GM08714 (cell line): Measurements from ENCODE around the gene FADS1.

Experiments used
- H3K4me3 ChIP-seq: fragments of 200-500 bp; sonication (Bioruptor generic); 2 replicates; pipeline ENCODE4 v1.5.1; 2014; ENCODE audit warnings: mild to moderate bottlenecking, low read length, inconsistent platforms
- ZNF274 ChIP-seq: IDR thresholded peaks from 2 replicates; pipeline ENCODE4 v1.6.1; 2012; ENCODE audit warnings: mild to moderate bottlenecking, low read depth, low read length

The FADS1 gene

DNA sequence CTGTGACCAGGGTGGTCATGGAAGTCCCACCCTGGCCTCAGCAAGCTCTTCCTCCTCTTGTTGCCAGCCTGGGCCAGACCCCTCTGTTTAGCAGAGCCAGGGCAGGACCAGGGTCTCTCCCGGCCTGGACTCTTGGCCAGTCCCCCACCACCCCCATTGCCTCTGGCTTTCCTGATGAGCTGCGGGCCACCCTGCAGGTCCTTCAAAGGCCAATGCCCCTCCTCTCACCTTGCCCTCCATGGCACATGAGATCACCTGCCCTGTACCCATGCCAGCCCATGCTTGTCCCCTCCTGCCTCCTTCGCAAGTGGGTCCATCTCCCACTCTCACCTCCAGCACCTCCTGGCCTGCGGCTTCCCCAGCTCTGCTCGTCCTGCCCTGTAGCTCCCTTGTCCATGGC, 21.7 kb upstream of the FADS1 start:
- no peak for TF ChIP-seq ZNF274
- H3K4me3 ChIP-seq, result no peak overlapping the region

GRCh38 chr11:61837411-61838005, 20.7 kb upstream of the FADS1 start:
- TF ChIP-seq ZNF274, result no peak
- no peak overlapping the region for H3K4me3 ChIP-seq

DNA sequence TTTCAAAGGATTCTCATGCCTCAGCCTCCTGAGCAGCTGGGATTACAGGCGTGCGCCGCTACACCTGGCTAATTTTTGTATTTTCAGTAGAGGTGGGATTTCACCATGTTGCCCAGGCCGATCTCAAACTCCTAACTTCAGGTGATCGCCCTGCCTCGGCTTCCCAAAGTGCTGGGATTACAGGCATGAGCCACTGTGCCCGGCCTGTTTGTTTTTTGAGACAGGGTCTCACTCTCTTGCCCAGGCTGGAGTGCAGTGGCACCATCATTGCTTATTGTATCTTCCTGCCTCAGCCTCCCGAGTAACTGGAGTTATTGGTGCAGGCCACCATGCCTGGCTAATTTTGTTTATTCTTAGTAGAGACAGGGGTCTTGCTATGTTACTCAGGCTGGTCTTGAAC, 19.4 kb upstream of the FADS1 start:
- no peak for TF ChIP-seq ZNF274
- no peak overlapping the region for H3K4me3 ChIP-seq

DNA sequence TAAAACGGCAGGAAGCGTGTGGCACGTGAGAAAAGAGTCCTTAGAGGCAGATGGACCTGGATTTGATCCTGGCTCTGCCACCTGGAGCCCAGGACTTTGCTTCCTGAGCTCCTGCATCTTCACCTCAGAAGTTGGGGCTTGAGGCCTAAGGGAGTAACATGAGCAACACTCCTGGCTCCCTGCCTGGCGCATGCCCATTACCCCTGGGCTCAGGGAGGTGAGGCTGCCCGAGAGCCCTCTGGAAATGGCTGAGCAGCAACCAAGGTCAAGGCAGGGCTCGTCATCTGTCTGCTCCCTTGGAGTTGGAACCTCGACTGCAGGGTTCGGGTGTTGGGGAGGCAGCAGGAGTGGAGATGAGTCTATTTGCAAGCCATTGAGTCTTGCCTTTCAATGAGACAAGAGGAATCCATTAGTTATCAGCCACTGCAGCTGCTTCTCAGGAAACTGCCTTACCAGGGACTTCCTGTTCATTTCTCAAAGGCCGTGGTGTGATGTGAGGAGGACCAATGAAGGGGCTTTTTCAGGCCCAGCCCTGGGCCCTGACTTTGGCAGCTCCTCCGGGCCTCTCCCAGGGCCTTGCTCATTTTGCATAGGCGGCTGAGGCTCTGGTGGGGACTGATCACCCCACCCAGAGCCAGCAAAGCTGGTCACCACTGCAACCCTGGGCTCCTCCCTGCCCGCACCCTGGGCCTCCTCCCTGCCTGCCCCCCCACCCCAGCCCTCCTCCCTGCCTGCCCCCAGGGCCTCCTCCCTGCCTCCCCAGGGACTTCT, 17.7 kb upstream of the FADS1 start:
- TF ChIP-seq ZNF274, result no peak
- H3K4me3 ChIP-seq, result peak overlapping the region; percentile 12; the same call in 1 of the 2 replicates

DNA sequence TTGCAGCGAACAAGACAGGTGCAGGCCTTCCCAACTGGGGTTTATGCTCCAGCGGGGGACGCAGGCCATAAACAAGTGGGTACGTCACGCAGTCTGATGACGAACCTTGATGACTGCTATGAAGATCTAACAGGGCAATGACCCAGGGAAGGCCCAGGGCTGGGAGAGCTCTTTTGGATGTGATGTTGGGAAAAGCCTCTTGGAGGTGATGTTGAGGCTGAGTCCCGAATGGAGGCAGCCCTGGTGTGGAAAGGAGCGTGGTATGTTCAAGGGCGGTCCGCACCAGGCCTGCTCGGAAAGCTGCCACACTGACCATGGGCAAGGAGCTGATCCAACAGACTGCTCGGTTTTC, 17.1 kb upstream of the FADS1 start:
- TF ChIP-seq ZNF274, result no peak
- H3K4me3 ChIP-seq, result no peak overlapping the region; the same call in 1 of the 2 replicates

DNA sequence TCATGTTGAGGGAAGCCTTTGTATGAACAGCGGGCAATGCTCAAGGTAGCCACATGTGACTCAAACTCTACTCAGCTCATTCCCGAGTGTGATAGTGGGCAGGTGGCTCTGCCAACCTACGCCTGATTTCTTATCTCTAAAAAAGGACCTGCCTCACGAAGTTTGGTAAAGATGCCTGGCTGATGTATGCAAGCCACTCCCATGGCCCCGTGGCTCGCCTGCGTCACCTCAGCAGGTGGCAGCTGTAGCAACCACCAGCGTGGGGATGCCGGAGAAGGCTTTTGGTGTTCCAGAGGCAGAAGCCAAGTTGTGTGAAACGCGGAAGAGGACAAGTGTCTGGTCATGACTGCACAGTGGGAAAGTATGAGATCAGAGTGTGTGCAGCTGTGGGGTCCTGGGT, 16.7 kb upstream of the FADS1 start:
- H3K4me3 ChIP-seq, result no peak overlapping the region
- no peak for TF ChIP-seq ZNF274

GRCh38 chr11:61832754-61833153, 16.0 kb upstream of the FADS1 start:
- TF ChIP-seq ZNF274, result no peak
- no peak overlapping the region for H3K4me3 ChIP-seq

DNA sequence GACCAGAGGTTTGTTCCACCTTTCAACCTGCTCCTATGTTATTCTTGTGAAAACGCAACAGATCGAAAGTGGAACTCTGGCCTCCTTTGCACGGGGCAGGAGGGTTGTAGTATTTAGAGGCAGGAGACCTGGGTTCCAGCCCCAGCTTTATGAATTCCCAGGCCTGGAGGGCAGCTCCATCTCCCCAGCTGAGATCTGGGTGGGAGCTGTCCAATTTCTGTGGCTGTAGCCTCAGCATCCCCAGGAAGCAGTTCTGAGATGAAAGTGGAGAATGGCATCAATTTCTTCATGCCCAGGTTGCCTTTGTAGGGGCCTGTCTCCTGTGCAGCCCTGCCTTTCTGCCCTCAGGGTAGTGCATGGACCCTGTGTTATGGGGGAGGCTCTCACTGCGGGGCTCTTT, 15.4 kb upstream of the FADS1 start:
- H3K4me3 ChIP-seq, result no peak overlapping the region

DNA sequence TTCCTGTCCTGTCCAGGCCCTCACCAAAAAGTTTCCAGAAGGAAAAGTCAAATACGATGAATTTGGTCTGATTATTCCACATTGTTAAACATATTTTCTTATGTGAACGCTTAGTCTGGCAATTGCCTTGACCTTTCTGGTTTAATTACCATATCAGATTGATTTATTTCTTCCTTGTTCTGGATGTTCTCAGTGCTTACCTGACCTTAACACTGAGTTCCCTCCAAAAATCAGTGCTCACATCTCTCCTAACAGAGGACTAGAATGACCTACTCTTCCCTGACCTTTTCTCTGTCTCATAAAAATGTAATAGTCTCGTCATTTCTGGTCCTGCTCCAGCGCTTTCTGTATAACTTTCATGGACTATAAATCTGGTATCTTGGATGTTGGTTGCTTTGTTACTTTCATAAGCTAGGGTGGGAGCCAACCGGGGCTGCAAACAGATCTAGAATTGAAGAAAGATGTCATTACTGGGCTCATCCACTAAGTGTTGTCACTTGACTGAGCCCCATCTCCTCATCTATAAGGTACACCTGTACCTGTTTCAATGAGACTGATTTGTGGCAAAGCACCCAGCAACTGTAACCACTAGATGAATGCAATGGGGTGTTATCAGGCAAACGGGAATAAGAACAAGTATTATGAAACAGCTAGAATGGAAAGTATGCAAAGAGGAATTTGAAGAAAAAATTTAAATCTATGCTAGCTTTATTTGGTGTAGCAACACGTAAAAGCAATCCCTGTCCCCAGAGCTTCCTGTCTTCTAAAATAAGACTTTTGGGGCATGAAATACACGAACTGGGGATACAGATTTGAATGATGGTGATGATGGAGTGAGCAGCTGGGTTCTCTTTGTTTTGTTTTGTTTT, 13.7 kb upstream of the FADS1 start:
- H3K4me3 ChIP-seq, result peak overlapping the region; percentile 79

More for the DNA sequence above, 15.4 kb upstream of the FADS1 start:
- TF ChIP-seq ZNF274, result no peak

DNA sequence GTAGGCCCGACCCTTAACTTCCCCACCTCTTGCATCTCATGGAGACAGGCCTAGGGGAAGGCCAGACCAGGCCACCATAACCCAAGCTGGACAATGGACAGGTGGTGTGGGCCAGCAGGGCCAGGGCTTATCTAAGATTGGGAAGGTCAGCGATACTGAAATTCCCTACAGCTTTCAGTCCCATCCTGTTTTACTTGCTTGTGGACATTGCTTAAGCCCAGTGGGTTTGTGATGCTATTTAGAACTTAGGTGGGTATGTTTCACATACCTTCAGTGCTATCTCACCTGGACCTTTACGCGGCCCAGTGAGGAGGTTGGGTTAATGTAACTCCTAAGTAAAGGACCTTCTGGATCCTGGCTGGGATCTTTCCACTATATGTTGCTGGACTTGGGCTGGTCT, 13.0 kb upstream of the FADS1 start:
- no peak for TF ChIP-seq ZNF274
- H3K4me3 ChIP-seq, result peak overlapping the region; percentile 79

More for the DNA sequence above, 13.7 kb upstream of the FADS1 start:
- no peak for TF ChIP-seq ZNF274

DNA sequence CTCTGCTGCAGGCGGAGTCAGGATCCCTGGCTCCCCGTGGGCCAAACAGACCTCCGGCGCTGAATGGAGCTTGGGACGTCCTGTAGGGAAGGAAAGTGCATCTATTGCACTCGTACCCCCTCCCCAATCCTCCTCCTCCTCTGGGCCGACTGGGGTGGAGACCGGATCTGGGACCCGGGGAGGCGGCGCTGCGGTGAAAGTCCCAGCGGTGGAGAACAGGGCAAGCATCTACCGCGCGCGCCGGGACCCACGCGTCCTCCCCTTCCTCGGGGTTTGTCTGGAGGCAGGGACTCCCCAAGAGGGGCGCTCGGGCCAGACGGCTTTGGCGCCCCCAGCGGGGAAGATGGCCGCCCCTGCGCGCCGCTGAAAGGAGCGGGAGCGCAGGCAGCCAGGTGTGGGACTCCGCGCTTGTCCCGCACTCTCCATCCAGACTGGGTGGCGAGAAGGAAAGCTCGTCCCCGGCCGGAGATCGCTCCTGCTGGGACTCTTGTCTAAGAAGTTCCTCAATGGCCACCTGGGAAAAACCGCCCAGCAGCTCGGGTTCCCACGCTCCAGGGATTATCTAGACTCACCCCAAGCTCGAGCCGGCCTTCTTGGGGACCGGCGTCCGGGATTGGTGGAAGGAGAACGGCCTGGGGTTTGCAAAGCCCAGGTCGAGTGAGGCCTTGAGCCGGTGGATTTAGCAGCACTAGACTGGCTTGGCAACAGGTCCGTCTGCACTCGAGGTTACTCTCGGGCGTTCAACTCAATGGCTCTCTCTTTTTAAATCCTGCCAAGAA, 12.0 kb upstream of the FADS1 start:
- peak overlapping the region; percentile 79 for H3K4me3 ChIP-seq
- no peak for TF ChIP-seq ZNF274

DNA sequence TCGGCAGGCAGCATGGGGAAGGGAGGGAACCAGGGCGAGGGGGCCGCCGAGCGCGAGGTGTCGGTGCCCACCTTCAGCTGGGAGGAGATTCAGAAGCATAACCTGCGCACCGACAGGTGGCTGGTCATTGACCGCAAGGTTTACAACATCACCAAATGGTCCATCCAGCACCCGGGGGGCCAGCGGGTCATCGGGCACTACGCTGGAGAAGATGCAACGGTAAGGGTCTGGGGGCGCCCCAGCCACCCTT, 11.5 kb upstream of the FADS1 start:
- no peak for TF ChIP-seq ZNF274

GRCh38 chr11:61827571-61828378, 11.0 kb upstream of the FADS1 start, which contains the start of gene FADS2:
FADS2 (plus strand) TSS chr11:61828300; CDS start chr11:61828391, 91 bp downstream.
- no peak for TF ChIP-seq ZNF274
- H3K4me3 ChIP-seq, result peak within 1 kb of the TSS; percentile 79

More for the DNA sequence above, 11.5 kb upstream of the FADS1 start:
- peak overlapping the region; percentile 79 for H3K4me3 ChIP-seq

- peak overlapping the region; percentile 59; the same call in 1 of the 2 replicates for H3K4me3 ChIP-seq
- no peak for TF ChIP-seq ZNF274
Measured at GRCh38 chr11:61826930-61827570, 10.2 kb upstream of the FADS1 start.
